Cardiac fibroblast (primary cell): ENCODE measurements around the gene AP1S3.

Experiments used
- DNase-seq, 2 donors: peaks; one replicate each; pipeline versions ENCODE4 v3.0.0 to v3.0.0-alpha.2; 2010; ENCODE audit warnings: low read depth in 2 of 2
- H3K4me3 ChIP-seq, 2 donors: replicated peaks in 1 of 2; 1 replicate in 1 of 2; 2 replicates in 1 of 2; pipeline ENCODE4 v1.5.1; 2011; ENCODE audit warnings: low read depth in 2 of 2, low read length in 2 of 2, mild to moderate bottlenecking in 2 of 2, moderate library complexity in 1 of 2
- CTCF ChIP-seq: IDR thresholded peaks from one replicate; pipeline ENCODE4 v1.5.1; 2011; ENCODE audit warnings: low read depth, mild to moderate bottlenecking, low read length, inconsistent platforms

Gene AP1S3

GRCh38 chr2:223725494-223725893, 111.9 kb downstream of the AP1S3 start:
- peak; percentile 97 for DNase-seq
- no peak overlapping the region for H3K4me3 ChIP-seq
- no peak for TF ChIP-seq CTCF

GRCh38 chr2:223724861-223725260, 112.5 kb downstream of the AP1S3 start:
- TF ChIP-seq CTCF = no peak
- no peak overlapping the region for H3K4me3 ChIP-seq
- peak in 1 of 2 donors; percentile 20 for DNase-seq

GRCh38 chr2:223723954-223724411, 113.4 kb downstream of the AP1S3 start:
- no peak for DNase-seq
- no peak for TF ChIP-seq CTCF
- H3K4me3 ChIP-seq = no peak overlapping the region

GRCh38 chr2:223722226-223722625, 115.2 kb downstream of the AP1S3 start:
- no peak overlapping the region for H3K4me3 ChIP-seq
- no peak for DNase-seq
- no peak for TF ChIP-seq CTCF

GRCh38 chr2:223721746-223722145, 115.6 kb downstream of the AP1S3 start:
- TF ChIP-seq CTCF = no peak
- H3K4me3 ChIP-seq = no peak overlapping the region
- DNase-seq = no peak

GRCh38 chr2:223720367-223720766, 117.0 kb downstream of the AP1S3 start:
- DNase-seq = no peak
- no peak for TF ChIP-seq CTCF
- no peak overlapping the region for H3K4me3 ChIP-seq

- DNase-seq = no peak
- no peak for TF ChIP-seq CTCF
- H3K4me3 ChIP-seq = no peak overlapping the region
Measured at GRCh38 chr2:223712642-223713041, 124.7 kb downstream of the AP1S3 start.
